ENCODE results near the gene CLIC3. TPM values are rescaled to one million over a fixed set of nuclear protein-coding genes. Genes with fewer than 3 reads are reported as not detected.

CLIC3 gene
- total RNA-seq, 1 experiment from 2014 or later: 6.2 TPM

- Histone ChIP-seq H3K27ac (ENCODE audit: low read length) (no peak overlapping the region), H3K4me1 (ENCODE audit: control insufficient read depth, insufficient read depth, low read length) (peaks cover 10% of the 10 kb centered on the region; the same call in 1 of the 2 replicates), H3K4me3 (ENCODE audit: low read depth in 2 of 2, low read length in 2 of 2) (peak overlapping the region; percentile 52 to 54), H3K27me3 (ENCODE audit: control insufficient read depth, insufficient read depth, low read length) (no peaks in the 10 kb centered on the region), H3K36me3 (ENCODE audit: control insufficient read depth, insufficient read depth, low read length) (no peaks in the 10 kb centered on the region), H3K9me3 (ENCODE audit: control insufficient read depth, insufficient read depth, low read depth, low read length) (no peaks in the 10 kb centered on the region)
- no peak for DNase-seq (ENCODE audit: low read depth, low spot score)
- intact Hi-C loops (cut with micrococcal nuclease; ENCODE audit: unreplicated experiment) (no loop called here), in situ Hi-C loops (cut with HindIII; ENCODE audit: low pct_unique_long_range_greater_than_20kb, low sequenced_read_pairs) (no loop called here)
- TF ChIP-seq CTCF (IDR thresholded peaks at IDR 0.05) (no peak), TCF7L2 (IDR thresholded peaks at IDR 0.05; ENCODE audit: low read depth, low read length) (no peak), POLR2AphosphoS5 (IDR thresholded peaks at IDR 0.05; ENCODE audit: low read depth, low read length) (no peak), REST (IDR thresholded peaks at IDR 0.05; ENCODE audit: insufficient read depth in 1 of 2, low read depth in 2 of 2, low read length in 1 of 2) (no peak), SIN3A (IDR thresholded peaks at IDR 0.05; ENCODE audit: borderline replicate concordance, insufficient read depth, low read depth, low read length) (no peak)
- CTCF ChIA-PET: no interaction called here
- no peak for ATAC-seq
- POLR2A ChIA-PET: no interaction called here
- no TSS peak for BruUV-seq (replicated peaks)
Observed at GRCh38 chr9:137044502-137045177, 48.3 kb upstream of the CLIC3 start.

- BruUV-seq (replicated peaks): TSS peak; percentile 90
- Histone ChIP-seq H3K27ac (ENCODE audit: low read length) (no peak overlapping the region), H3K36me3 (ENCODE audit: control insufficient read depth, insufficient read depth, low read length) (no peaks in the 10 kb centered on the region), H3K27me3 (ENCODE audit: control insufficient read depth, insufficient read depth, low read length) (no peaks in the 10 kb centered on the region), H3K4me1 (ENCODE audit: control insufficient read depth, insufficient read depth, low read length) (peaks cover 10% of the 10 kb centered on the region; the same call in 1 of the 2 replicates), H3K9me3 (ENCODE audit: control insufficient read depth, insufficient read depth, low read depth, low read length) (no peaks in the 10 kb centered on the region), H3K4me3 (ENCODE audit: low read depth in 2 of 2, low read length in 2 of 2) (no peak overlapping the region; a peak in 1 of 4 replicates)
- in situ Hi-C loops (cut with HindIII; ENCODE audit: low pct_unique_long_range_greater_than_20kb, low sequenced_read_pairs) (no loop called here), intact Hi-C loops (cut with micrococcal nuclease; ENCODE audit: unreplicated experiment) (no loop called here)
- DNase-seq (ENCODE audit: low read depth, low spot score): no peak
- no peak for ATAC-seq
- TF ChIP-seq SIN3A (IDR thresholded peaks at IDR 0.05; ENCODE audit: borderline replicate concordance, insufficient read depth, low read depth, low read length): no peak
- TF ChIP-seq REST (IDR thresholded peaks at IDR 0.05; ENCODE audit: insufficient read depth in 1 of 2, low read depth in 2 of 2, low read length in 1 of 2): no peak
- no peak for TF ChIP-seq POLR2AphosphoS5 (IDR thresholded peaks at IDR 0.05; ENCODE audit: low read depth, low read length)
- TF ChIP-seq TCF7L2 (IDR thresholded peaks at IDR 0.05; ENCODE audit: low read depth, low read length): no peak
- no peak for TF ChIP-seq CTCF (IDR thresholded peaks at IDR 0.05)
- ChIA-PET CTCF (no interaction called here), POLR2A (no interaction called here)
Observed at GRCh38 chr9:137044037-137044436, 47.7 kb upstream of the CLIC3 start.
